Hepatocyte (in vitro differentiated cells): ENCODE data around the gene UNC93B1.
"Not testable (repeated sequence)": the region's sequence is repeated elsewhere in the genome, so short reads cannot be mapped to it uniquely, and the experiment has no call there.

Experiments
- CTCF ChIP-seq: fragments of 200-600 bp; sonication (generic); IDR thresholded peaks from 2 replicates; pipeline ENCODE4 v1.5.1; 2016; ENCODE audit warnings: antibody characterized with exemption, mild to moderate bottlenecking; ENCODE audit not compliant: poor library complexity
- EZH2 ChIP-seq: fragments of 200-600 bp; sonication (generic); IDR thresholded peaks from 2 replicates; pipeline ENCODE4 v1.6.1; 2016; ENCODE audit warnings: antibody characterized with exemption, mild to moderate bottlenecking, borderline replicate concordance
- EZH2phosphoT487 ChIP-seq: fragments of 200-600 bp; sonication (generic); IDR thresholded peaks from one replicate; pipeline ENCODE4 v1.6.1; 2018; ENCODE audit warnings: antibody characterized with exemption, mild to moderate bottlenecking, low read depth, moderate library complexity; ENCODE audit not compliant: unreplicated experiment, severe bottlenecking

DNA sequence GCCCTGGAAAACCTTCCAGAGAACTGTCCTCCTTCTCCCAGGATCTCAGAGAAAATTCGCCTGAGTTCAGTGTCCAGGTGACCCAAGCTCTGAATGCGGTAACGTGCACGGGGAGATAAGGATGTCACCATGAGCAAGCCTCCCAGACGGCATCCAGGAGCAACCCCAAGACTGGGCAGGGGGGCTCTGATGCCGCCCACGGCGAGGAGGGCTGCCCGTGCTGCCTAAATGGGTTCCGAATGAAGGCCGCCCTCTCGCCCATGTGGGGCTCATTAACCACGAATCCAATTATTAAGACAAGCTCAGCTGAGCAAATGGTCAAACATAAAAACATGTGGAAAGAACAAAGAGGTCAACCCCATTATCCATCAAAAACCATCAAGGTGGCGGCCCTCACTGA, 49.6 kb downstream of the UNC93B1 start:
- TF ChIP-seq CTCF, EZH2, EZH2phosphoT487: not testable (repeated sequence)
